Skeletal muscle tissue (tissue), 4 donors: ENCODE results near the gene MRPS9. TPM values are rescaled to one million over a fixed set of nuclear protein-coding genes. Genes with fewer than 3 reads are reported as not detected.

ENCODE experiments used
- H3K27ac ChIP-seq: one replicate; pipeline ENCODE4 v1.7.0; 2013; ENCODE audit warnings: mild to moderate bottlenecking, low read depth, low read length, inconsistent platforms
- H3K27me3 ChIP-seq, 3 donors: one replicate each; pipeline ENCODE4 v1.7.0; 2013; ENCODE audit warnings: low read length in 3 of 3; ENCODE audit not compliant: control insufficient read depth in 3 of 3, insufficient read depth in 3 of 3
- H3K36me3 ChIP-seq, 3 donors: one replicate each; pipeline ENCODE4 v1.7.0; 2013; ENCODE audit warnings: low read length in 3 of 3; ENCODE audit not compliant: control insufficient read depth in 3 of 3, insufficient read depth in 3 of 3
- H3K4me1 ChIP-seq, 3 donors: one replicate each; pipeline ENCODE4 v1.7.0; 2013; ENCODE audit warnings: low read length in 3 of 3, mild to moderate bottlenecking in 3 of 3; ENCODE audit not compliant: control insufficient read depth in 3 of 3, insufficient read depth in 3 of 3
- H3K4me3 ChIP-seq, 3 donors: one replicate each; pipeline ENCODE4 v1.7.0; 2013; ENCODE audit warnings: low read length in 3 of 3
- H3K9ac ChIP-seq, 3 donors: one replicate each; pipeline ENCODE4 v1.7.0; 2013; ENCODE audit warnings: low read length in 3 of 3, mild to moderate bottlenecking in 3 of 3, moderate library complexity in 2 of 3, low read depth in 1 of 3
- H3K9me3 ChIP-seq, 3 donors: one replicate each; pipeline ENCODE4 v1.7.0; 2013; ENCODE audit warnings: low read length in 3 of 3; ENCODE audit not compliant: control insufficient read depth in 3 of 3
- total RNA-seq: library from RNA; depleted of rRNA; stranded (reverse); fragments of >200 nt; gene quantifications from one replicate; pipeline ENCODE4 v1.2.3, GENCODE V29; 2014
- donor health status: Osteomylitis.

MRPS9 gene
- total RNA-seq, 1 donor from 2014 or later: 23.5 TPM

DNA sequence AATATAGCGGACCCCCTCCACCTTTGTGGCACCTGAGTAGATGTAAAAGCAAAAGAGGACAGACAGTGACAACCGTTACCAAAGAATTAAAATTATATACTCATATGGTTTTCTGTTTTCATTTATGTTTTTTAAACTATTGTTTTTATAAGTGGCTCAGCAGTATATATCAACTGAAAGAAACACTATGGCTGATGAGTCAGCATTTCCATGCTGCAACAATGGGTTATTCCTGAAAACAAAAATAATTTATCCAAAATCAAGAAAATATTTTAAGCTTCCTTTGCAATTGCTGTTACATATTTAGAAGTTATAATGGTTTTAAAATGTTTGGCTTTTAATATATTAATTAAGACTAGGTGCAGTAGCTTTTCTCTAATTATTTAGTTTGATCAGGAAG is 17.7 kb downstream of the MRPS9 start:
- H3K9me3 ChIP-seq: peaks cover 0 to 3% (median 0%) of the 10 kb centered on the region in 3 donors
- H3K9ac ChIP-seq: no peak overlapping the region
- H3K27me3 ChIP-seq: no peaks in the 10 kb centered on the region
- peaks cover 0 to 5% (median 1%) of the 10 kb centered on the region in 3 donors for H3K36me3 ChIP-seq
- H3K4me3 ChIP-seq: no peak overlapping the region
- no peak overlapping the region for H3K27ac ChIP-seq
- H3K4me1 ChIP-seq: peaks cover 0 to 2% (median 0%) of the 10 kb centered on the region in 3 donors

DNA sequence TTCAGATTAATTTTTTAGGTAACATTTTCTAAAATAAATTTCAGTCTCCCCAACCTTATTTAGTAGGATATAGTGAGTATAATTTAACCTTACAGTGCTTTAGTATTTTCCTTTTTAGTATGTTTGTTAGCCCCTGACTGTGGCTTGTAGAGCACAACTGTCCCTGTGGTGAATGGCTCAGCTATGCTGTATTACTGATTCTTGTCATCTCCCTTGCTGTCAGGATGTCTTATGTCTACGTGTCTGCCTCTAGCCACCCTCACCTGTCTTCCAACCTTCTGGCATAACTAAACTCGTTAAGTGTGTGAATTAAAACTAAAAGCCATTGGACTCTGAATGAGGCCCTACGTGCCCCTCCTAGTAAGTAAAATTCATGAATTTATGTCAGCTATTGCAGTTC is 18.4 kb downstream of the MRPS9 start:
- peaks cover 0 to 5% (median 2%) of the 10 kb centered on the region in 3 donors for H3K36me3 ChIP-seq
- H3K27me3 ChIP-seq: no peaks in the 10 kb centered on the region
- H3K27ac ChIP-seq: no peak overlapping the region
- H3K4me1 ChIP-seq: peaks cover 0 to 2% (median 0%) of the 10 kb centered on the region in 3 donors
- no peak overlapping the region for H3K4me3 ChIP-seq
- H3K9me3 ChIP-seq: peaks cover 0 to 3% (median 0%) of the 10 kb centered on the region in 3 donors
- H3K9ac ChIP-seq: no peak overlapping the region

DNA sequence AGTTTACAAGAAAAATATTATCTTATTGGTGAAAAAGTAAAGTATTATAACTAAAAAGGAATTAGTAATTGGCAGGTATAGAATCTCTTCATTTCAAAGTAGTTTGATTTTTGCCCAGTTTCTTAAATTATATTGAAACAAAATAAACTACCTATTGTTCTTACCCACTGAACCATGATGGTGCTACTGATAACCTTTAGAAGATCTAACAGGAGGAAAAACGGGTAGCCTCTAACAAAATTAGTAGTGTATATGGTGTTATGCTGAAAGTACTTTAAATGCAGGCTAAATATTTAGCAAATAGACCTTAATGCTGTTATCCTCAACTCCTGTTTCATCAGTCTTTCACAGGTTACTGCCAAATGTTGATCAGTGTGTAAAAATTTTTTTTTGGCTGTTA is 19.1 kb downstream of the MRPS9 start:
- Histone ChIP-seq H3K9ac (no peak overlapping the region), H3K36me3 (peaks cover 0 to 4% (median 0%) of the 10 kb centered on the region in 3 donors), H3K4me1 (peaks cover 0 to 2% (median 0%) of the 10 kb centered on the region in 3 donors), H3K9me3 (peaks cover 0 to under 1% (median 0%) of the 10 kb centered on the region in 3 donors), H3K27me3 (no peaks in the 10 kb centered on the region), H3K4me3 (no peak overlapping the region), H3K27ac (no peak overlapping the region)

DNA sequence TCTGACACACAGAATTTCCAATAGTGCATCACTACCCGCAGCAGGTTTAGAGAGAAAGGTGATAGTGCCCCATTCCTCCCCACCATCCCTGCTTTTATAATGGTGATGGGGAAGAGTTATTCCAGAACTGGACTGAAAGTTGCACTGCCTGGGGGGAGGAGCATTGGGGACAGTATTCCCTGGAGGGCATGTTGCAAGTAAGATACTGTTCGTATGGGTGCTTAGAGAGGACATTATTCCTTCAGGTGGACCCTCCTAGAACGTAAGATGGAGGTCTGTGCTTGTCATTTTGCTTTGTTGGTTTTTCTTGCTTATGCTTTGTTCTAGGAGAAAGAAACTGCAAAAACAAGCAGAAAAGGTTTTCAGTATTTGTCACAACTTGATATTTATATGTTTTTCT is 23.7 kb downstream of the MRPS9 start:
- H3K36me3 ChIP-seq: peaks cover 0 to 9% (median 0%) of the 10 kb centered on the region in 3 donors
- no peak overlapping the region for H3K4me3 ChIP-seq
- H3K4me1 ChIP-seq: no peaks in the 10 kb centered on the region
- no peaks in the 10 kb centered on the region for H3K27me3 ChIP-seq
- H3K9me3 ChIP-seq: no peaks in the 10 kb centered on the region
- no peak overlapping the region for H3K9ac ChIP-seq
- no peak overlapping the region for H3K27ac ChIP-seq

DNA sequence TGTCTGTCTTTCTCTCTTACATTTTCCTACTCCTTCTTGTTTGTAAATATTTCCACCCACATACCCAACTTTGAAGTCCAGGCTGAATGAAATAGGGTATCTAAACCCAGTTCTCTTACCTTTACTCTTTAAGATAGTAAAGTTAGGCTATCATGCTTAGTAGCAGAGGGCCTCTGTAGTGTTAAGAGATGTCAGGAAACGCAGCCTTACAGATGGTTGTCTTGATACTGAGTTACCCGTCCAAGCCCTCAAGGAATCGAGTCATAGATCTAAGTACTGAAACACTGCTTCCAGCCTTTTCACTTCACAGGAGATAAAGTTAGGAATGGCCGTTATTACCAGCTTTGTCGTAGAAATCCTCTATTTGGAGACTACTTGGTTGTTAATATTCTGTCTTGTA is 24.3 kb downstream of the MRPS9 start:
- no peak overlapping the region for H3K9ac ChIP-seq
- H3K4me1 ChIP-seq: no peaks in the 10 kb centered on the region
- H3K4me3 ChIP-seq: no peak overlapping the region
- no peak overlapping the region for H3K27ac ChIP-seq
- H3K27me3 ChIP-seq: no peaks in the 10 kb centered on the region
- peaks cover 0 to 9% (median 0%) of the 10 kb centered on the region in 3 donors for H3K36me3 ChIP-seq
- no peaks in the 10 kb centered on the region for H3K9me3 ChIP-seq

DNA sequence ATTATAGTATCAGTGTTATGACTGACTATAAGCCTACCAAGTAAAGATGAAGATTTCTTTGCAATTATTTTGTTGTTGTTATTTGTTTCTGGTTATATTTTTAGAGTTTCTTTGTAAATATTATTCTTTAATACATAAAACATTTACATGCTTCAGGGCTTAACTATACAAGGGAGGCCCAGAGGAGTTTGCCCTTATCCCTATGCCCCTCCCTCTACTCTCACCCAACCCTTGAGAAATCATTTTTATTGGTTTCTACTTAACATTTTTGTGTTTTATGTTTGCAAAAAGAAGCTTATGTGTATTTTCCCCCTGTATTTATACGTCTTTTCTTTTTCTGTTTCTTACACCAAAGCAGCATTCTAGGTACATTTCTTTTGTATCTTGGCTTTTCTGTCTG is 30.5 kb downstream of the MRPS9 start:
- H3K36me3 ChIP-seq: peaks cover 0 to 9% (median 0%) of the 10 kb centered on the region in 3 donors
- no peak overlapping the region for H3K27ac ChIP-seq
- no peak overlapping the region for H3K4me3 ChIP-seq
- H3K27me3 ChIP-seq: no peaks in the 10 kb centered on the region
- H3K9ac ChIP-seq: no peak overlapping the region
- no peaks in the 10 kb centered on the region for H3K9me3 ChIP-seq
- H3K4me1 ChIP-seq: no peaks in the 10 kb centered on the region

DNA sequence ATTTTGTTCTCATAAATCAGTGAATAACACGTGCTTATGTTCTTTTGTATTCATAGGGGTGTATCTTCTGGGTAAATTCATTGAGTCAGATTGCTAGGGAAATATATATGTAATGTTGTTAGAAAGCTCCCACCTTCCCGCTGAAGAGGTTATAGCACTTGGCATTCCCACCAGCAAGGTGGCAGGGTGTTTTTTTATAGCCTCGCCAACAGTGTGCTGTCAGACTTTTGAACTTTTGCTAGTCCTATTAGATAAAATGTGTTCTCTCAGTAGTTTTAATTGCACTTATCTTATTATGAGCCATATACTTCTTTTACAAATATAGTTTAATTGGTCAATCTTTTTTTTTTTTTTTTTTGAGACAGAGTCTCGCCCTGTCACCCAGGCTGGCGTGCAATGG is 31.0 kb downstream of the MRPS9 start:
- no peaks in the 10 kb centered on the region for H3K4me1 ChIP-seq
- H3K27me3 ChIP-seq: no peaks in the 10 kb centered on the region
- no peak overlapping the region for H3K27ac ChIP-seq
- H3K9ac ChIP-seq: no peak overlapping the region
- H3K9me3 ChIP-seq: no peaks in the 10 kb centered on the region
- H3K4me3 ChIP-seq: no peak overlapping the region
- H3K36me3 ChIP-seq: peaks cover 0 to 9% (median 0%) of the 10 kb centered on the region in 3 donors

DNA sequence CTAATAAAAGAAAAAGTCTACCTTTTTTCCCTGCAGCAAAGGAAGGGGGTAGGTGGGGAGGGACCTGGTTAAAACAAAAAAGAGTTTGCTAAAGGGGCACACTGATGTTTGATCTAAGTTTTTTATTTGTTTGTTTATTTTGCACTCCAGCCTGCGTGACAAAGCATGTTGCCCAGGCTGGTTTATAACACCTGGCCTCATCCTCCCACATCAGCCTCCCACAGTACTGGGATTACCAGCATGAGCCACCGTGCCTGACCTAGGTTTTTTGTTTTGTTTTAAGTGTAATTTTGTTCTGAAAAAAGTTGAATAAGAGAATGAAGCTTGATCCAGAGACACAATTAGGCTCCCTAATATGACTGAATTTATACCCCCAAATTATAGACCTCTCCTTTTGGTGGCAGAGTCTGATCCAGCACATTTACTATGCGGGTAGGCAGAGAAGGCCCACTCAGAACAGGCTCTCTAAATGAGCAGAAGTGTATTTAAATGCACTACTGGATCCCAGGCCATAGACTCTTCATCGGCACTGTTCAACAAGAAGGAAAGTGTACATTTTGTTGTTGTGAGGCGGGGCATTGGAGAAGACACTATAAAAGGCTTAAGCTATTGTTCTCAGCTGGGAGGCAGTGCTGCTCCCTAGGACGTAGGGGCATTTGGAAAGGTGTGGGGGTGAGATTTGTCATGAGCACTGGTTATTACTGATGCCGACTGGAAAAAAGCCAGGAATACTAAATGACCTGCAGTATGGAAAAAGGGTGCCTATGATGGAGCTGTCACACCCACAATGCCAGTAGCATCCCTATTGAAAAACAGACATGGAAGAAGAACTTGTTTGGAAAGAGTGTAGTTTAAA is 32.4 kb downstream of the MRPS9 start:
- Histone ChIP-seq H3K36me3 (peaks cover 0 to 9% (median 3%) of the 10 kb centered on the region in 3 donors), H3K4me1 (no peaks in the 10 kb centered on the region), H3K27ac (no peak overlapping the region), H3K4me3 (no peak overlapping the region), H3K27me3 (no peaks in the 10 kb centered on the region), H3K9ac (no peak overlapping the region), H3K9me3 (no peaks in the 10 kb centered on the region)

DNA sequence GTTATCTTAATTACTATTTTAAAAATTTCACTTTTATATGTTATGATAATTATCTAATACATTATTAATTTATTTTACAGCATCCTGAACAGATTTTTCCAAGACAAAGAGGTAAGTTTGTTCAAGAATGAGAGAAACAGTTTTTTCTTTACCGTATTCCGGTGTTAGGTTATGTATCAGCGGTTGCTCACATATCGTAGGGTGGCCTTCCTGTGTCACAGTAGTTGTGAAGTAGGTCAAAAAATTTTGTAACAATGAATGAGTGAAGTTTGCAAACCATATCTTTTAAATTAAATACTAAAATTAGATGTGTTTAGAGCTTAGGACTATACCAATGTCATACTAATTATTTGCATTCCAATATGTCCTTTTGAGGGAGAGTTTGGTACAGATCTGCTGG is 33.5 kb downstream of the MRPS9 start:
- no peaks in the 10 kb centered on the region for H3K4me1 ChIP-seq
- no peak overlapping the region for H3K9ac ChIP-seq
- H3K4me3 ChIP-seq: no peak overlapping the region
- no peaks in the 10 kb centered on the region for H3K27me3 ChIP-seq
- H3K36me3 ChIP-seq: peaks cover 0 to 9% (median 3%) of the 10 kb centered on the region in 3 donors
- H3K27ac ChIP-seq: no peak overlapping the region
- H3K9me3 ChIP-seq: no peaks in the 10 kb centered on the region

DNA sequence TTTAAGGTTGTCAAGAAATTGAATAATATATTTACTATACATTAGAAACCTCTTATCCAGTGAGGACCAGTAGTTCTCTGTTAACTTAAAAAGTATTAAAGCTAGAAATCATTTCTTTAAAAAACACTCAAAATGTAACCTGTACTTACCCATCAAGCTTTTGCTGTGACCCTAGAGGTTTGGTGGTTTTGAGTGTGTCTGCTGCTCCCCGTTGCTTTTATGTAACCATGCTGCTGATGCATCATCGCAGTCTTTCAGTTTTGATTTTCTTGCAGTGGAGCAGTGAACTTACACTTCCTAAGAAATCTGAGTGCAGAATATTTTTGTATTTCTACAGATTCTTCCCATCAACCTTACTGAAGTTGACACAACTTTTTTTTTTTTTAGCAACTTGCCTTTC is 34.2 kb downstream of the MRPS9 start:
- Histone ChIP-seq H3K4me1 (no peaks in the 10 kb centered on the region), H3K4me3 (no peak overlapping the region)

More for the DNA sequence above, 34.2 kb downstream of the MRPS9 start:
- H3K9ac ChIP-seq: no peak overlapping the region
- peaks cover 0 to 9% (median 3%) of the 10 kb centered on the region in 3 donors for H3K36me3 ChIP-seq
- H3K27me3 ChIP-seq: no peaks in the 10 kb centered on the region
- H3K27ac ChIP-seq: no peak overlapping the region
- no peaks in the 10 kb centered on the region for H3K9me3 ChIP-seq
